Thoracic aorta endothelial cell (primary cell): ENCODE data around the gene ARAP2. TPM values are rescaled to one million over a fixed set of nuclear protein-coding genes. Genes with fewer than 3 reads are reported as not detected.

Experiments used
- total RNA-seq: library from RNA; depleted of rRNA; stranded (reverse); fragments of >200 nt; gene quantifications from 2 replicates; pipeline ENCODE4 v1.2.3, GENCODE V29; 2012

The ARAP2 gene, protein sequence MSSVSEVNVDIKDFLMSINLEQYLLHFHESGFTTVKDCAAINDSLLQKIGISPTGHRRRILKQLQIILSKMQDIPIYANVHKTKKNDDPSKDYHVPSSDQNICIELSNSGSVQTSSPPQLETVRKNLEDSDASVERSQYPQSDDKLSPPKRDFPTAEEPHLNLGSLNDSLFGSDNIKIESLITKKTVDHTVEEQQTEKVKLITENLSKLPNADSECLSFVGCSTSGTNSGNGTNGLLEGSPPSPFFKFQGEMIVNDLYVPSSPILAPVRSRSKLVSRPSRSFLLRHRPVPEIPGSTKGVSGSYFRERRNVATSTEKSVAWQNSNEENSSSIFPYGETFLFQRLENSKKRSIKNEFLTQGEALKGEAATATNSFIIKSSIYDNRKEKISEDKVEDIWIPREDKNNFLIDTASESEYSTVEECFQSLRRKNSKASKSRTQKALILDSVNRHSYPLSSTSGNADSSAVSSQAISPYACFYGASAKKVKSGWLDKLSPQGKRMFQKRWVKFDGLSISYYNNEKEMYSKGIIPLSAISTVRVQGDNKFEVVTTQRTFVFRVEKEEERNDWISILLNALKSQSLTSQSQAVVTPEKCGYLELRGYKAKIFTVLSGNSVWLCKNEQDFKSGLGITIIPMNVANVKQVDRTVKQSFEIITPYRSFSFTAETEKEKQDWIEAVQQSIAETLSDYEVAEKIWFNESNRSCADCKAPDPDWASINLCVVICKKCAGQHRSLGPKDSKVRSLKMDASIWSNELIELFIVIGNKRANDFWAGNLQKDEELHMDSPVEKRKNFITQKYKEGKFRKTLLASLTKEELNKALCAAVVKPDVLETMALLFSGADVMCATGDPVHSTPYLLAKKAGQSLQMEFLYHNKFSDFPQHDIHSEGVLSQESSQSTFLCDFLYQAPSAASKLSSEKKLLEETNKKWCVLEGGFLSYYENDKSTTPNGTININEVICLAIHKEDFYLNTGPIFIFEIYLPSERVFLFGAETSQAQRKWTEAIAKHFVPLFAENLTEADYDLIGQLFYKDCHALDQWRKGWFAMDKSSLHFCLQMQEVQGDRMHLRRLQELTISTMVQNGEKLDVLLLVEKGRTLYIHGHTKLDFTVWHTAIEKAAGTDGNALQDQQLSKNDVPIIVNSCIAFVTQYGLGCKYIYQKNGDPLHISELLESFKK (N-terminal part only)
- total RNA-seq, result 0.93 and 2.1 TPM in 2 replicates

DNA sequence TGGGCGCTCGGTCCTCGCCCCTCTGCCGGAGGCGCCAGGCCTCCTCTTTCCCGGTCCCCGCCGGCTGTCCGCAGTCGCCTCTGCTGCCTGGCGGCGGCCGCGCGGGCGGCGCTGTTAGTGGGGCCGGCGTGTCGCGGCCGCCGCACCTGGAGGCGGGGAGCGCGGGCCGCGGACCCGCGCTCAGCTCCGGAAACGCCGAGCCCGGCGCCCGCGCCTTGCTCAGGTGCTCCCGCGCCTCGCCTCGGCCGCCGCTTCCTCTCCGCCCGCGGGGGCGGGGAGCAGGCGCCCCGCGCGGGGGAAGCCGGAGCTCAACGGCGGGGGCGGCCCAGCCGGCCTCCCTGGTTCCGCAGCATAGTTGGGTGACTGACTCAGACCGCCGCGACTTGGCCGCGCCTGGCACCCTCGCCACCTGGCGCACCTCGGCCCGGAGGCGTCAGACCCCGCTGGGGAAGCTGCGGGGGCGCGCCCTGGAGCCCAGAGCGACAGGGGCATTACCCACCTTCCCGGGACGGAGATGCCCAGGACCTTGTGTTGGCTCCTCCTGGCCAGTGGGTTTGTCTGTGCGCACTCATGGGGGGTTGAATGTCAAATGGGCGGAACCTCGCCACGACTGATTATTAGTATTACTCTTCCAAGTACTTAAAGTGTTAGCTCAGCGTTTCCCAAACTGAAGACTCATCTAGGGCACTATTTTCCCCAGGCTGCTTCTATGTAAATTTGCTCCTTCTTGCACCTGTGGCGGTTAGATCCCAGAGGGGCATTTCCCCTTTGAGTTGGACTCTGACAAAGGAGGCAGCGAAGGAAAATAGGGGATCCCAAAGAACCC is at the start of gene ARAP2:
Gene ARAP2 (minus strand): TSS at position 258 of the 826 bp plus-strand sequence. CDS start 15,028 bp downstream, outside the sequence.

DNA sequence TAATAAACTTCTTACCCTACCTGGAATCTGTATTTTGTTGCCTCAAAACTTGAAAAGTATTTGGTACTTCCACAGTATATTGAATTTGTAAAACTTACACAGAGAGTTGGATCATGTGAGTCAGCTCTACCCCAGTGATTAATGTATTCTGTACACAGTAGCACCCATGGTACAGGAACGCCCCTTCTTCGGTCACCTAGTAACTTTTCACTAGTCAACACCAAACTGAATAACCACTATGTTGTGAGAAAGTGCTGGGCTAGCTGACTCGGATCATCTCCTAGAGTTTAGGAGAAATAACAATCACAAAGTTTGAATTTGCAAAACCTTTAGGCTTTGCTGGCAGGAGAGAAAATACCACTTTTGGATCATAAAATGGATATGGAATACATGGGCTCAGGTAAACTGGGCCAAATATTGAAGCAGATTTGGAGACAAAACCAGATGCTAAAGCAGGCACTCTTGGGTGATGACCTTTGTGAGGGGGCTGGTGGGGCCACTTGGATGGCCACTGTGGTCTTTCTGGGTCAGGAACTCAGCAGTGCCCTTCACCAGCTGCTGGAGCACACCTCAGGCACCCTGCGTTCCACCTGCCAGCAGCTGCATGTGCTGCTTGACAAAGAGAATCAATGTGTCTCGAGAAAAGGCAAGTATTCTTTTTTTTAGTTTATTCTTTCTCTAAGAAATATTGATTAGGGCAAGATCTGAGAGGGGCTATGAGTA is 37.2 kb upstream of the ARAP2 start, which contains the start of gene DTHD1:
Gene DTHD1 (plus strand): TSS at position 233 of the 723 bp plus-strand sequence. CDS start 143 bp downstream, at position 376.

Other genes with a start within 250 kb of the ARAP2 start
- not detected in 2 replicates for gene DTHD1, start 37.1 kb upstream of the ARAP2 start, total RNA-seq